IMR-90 (cell line): Measurements from ENCODE around the gene SOX30. TPM values are rescaled to one million over a fixed set of nuclear protein-coding genes. Genes with fewer than 3 reads are reported as not detected.

Experiments used
- ATAC-seq: fragments of 200-7000 bp; cut with Tn5 transposase; 2 replicates; pipeline ENCODE4 v1.9.1; 2020; ENCODE audit warnings: low read depth, mild to moderate bottlenecking, moderate library complexity
- BruUV-seq: library from RNA; stranded (reverse); fragments of 400-500 nt; replicated peaks from 2 replicates; lab custom pipeline; 2021; lab: Mats Ljungman, UMichigan
- CTCF ChIA-PET: fragments of 300-600 bp; formaldehyde crosslinking; extraction: SDS; loops from one replicate; lab custom pipeline; 2021; ENCODE audit warnings: antibody characterized with exemption; lab: Yijun Ruan, JAX
- POLR2A ChIA-PET: fragments of 300-600 bp; sonication (Branson Sonifier 250); formaldehyde crosslinking; loops from one replicate; lab custom pipeline; 2022; ENCODE audit warnings: antibody characterized with exemption; ENCODE audit not compliant: unreplicated experiment; lab: Charles Lee
- DNase-seq: peaks from one replicate; pipeline ENCODE4 v3.0.0; 2013
- H2AFZ ChIP-seq: replicated peaks from 2 replicates; pipeline ENCODE3; 2013; ENCODE audit warnings: low read length, mild to moderate bottlenecking; ENCODE audit not compliant: poor library complexity
- H2AK5ac ChIP-seq: 2 replicates; pipeline ENCODE4 v1.6.1; 2013; ENCODE audit warnings: low read depth, low read length, inconsistent platforms
- H2AK9ac ChIP-seq: replicated peaks from 2 replicates; pipeline ENCODE3; 2013; ENCODE audit warnings: mild to moderate bottlenecking, low read depth, low read length, moderate library complexity; ENCODE audit not compliant: poor library complexity
- H2BK120ac ChIP-seq: 2 replicates; pipeline ENCODE4 v1.6.1; 2013; ENCODE audit warnings: low read depth, low read length, inconsistent platforms
- H2BK15ac ChIP-seq: 3 replicates; pipeline ENCODE4 v1.6.1; 2013; ENCODE audit warnings: low read depth, low read length, inconsistent platforms
- H2BK20ac ChIP-seq: 2 replicates; pipeline ENCODE4 v1.6.1; 2013; ENCODE audit warnings: low read depth, mild to moderate bottlenecking, inconsistent platforms, low read length, moderate library complexity
- H2BK5ac ChIP-seq: 2 replicates; pipeline ENCODE4 v1.6.1; 2013; ENCODE audit warnings: mild to moderate bottlenecking, low read depth, low read length, inconsistent platforms; ENCODE audit not compliant: poor library complexity, severe bottlenecking
- H3K14ac ChIP-seq: replicated peaks from 2 replicates; pipeline ENCODE4 v1.6.1; 2013; ENCODE audit warnings: low read depth, low read length, inconsistent platforms
- H3K18ac ChIP-seq: 2 replicates; pipeline ENCODE4 v1.6.1; 2013; ENCODE audit warnings: low read depth, low read length, control low read depth
- H3K23ac ChIP-seq: 2 replicates; pipeline ENCODE4 v1.6.1; 2013; ENCODE audit warnings: low read depth, low read length, inconsistent platforms
- H3K27ac ChIP-seq: 2 replicates; pipeline ENCODE4 v1.5.1; 2013; ENCODE audit warnings: mild to moderate bottlenecking, control low read depth, low read length; ENCODE audit not compliant: insufficient read depth
- H3K27me3 ChIP-seq: 2 replicates; pipeline ENCODE4 v1.6.1; 2013; ENCODE audit warnings: low read length; ENCODE audit not compliant: control insufficient read depth, insufficient read depth
- H3K36me3 ChIP-seq: 2 replicates; pipeline ENCODE4 v1.6.1; 2013; ENCODE audit warnings: low read length, mixed read lengths; ENCODE audit not compliant: control insufficient read depth, insufficient read depth
- H3K4ac ChIP-seq: 2 replicates; pipeline ENCODE4 v1.6.1; 2013; ENCODE audit warnings: low read depth, low read length, inconsistent platforms
- H3K4me1 ChIP-seq: 2 replicates; pipeline ENCODE4 v1.6.1; 2013; ENCODE audit warnings: low read length, mixed read lengths; ENCODE audit not compliant: control insufficient read depth, insufficient read depth
- H3K4me2 ChIP-seq: 2 replicates; pipeline ENCODE4 v1.6.1; 2013; ENCODE audit warnings: low read depth, mild to moderate bottlenecking, control low read depth, low read length, moderate library complexity
- H3K4me3 ChIP-seq: 2 replicates; pipeline ENCODE4 v1.5.1; 2013; ENCODE audit warnings: low read depth, mild to moderate bottlenecking, control low read depth, low read length, moderate library complexity; ENCODE audit not compliant: insufficient read depth
- H3K56ac ChIP-seq: 2 replicates; pipeline ENCODE4 v1.6.1; 2013; ENCODE audit warnings: low read length, inconsistent platforms; ENCODE audit not compliant: insufficient read depth; ENCODE audit errors: extremely low read depth
- H3K79me1 ChIP-seq, 2 experiments: 2 replicates each; pipeline ENCODE4 v1.6.1; 2013; ENCODE audit warnings: low read length in 2 of 2, inconsistent platforms in 1 of 2, low read depth in 1 of 2
- H3K9ac ChIP-seq: 2 replicates; pipeline ENCODE4 v1.6.1; 2013; ENCODE audit warnings: low read depth, low read length, control low read depth
- H3K9me1 ChIP-seq: 2 replicates; pipeline ENCODE4 v1.6.1; 2013; ENCODE audit warnings: low read length, inconsistent platforms; ENCODE audit not compliant: insufficient read depth
- H3K9me3 ChIP-seq: 2 replicates; pipeline ENCODE4 v1.6.1; 2013; ENCODE audit warnings: low read length; ENCODE audit not compliant: control insufficient read depth, insufficient read depth
- H4K20me1 ChIP-seq: 2 replicates; pipeline ENCODE4 v1.6.1; 2013; ENCODE audit warnings: low read length, inconsistent platforms; ENCODE audit not compliant: insufficient read depth
- H4K5ac ChIP-seq: 2 replicates; pipeline ENCODE4 v1.6.1; 2013; ENCODE audit warnings: mild to moderate bottlenecking, low read depth, low read length, control low read depth
- H4K8ac ChIP-seq, 2 experiments: 2 replicates each; pipeline ENCODE4 v1.6.1; 2013; ENCODE audit warnings: low read depth in 2 of 2, low read length in 2 of 2, control low read depth in 1 of 2, inconsistent platforms in 1 of 2
- H4K91ac ChIP-seq: 2 replicates; pipeline ENCODE4 v1.6.1; 2013; ENCODE audit warnings: low read depth, low read length, inconsistent platforms; ENCODE audit not compliant: insufficient read depth
- MAFK ChIP-seq: IDR thresholded peaks from 2 replicates; pipeline ENCODE4 v1.6.1; 2012; ENCODE audit warnings: low read depth, low read length, improper control_type of control experiment
- MAZ ChIP-seq: IDR thresholded peaks from 2 replicates; pipeline ENCODE4 v1.6.1; 2012; ENCODE audit warnings: low read depth, mild to moderate bottlenecking, low read length, improper control_type of control experiment, moderate library complexity, borderline replicate concordance
- POLR2A ChIP-seq: IDR thresholded peaks from 2 replicates; pipeline ENCODE4 v1.6.1; 2012; ENCODE audit warnings: mild to moderate bottlenecking, low read depth, low read length
- RAD21 ChIP-seq: IDR thresholded peaks from 2 replicates; pipeline ENCODE4 v1.6.1; 2012; ENCODE audit warnings: low read length, improper control_type of control experiment
- RCOR1 ChIP-seq: IDR thresholded peaks from 2 replicates; pipeline ENCODE4 v1.6.1; 2012; ENCODE audit warnings: mild to moderate bottlenecking, low read length, improper control_type of control experiment; ENCODE audit not compliant: insufficient replicate concordance
- RFX5 ChIP-seq: IDR thresholded peaks from 2 replicates; pipeline ENCODE4 v1.8.0; 2012; ENCODE audit warnings: low read depth, mild to moderate bottlenecking, low read length, moderate library complexity
- SMC3 ChIP-seq: fragments of 150-350 bp; IDR thresholded peaks from 2 replicates; pipeline ENCODE4 v1.6.1; 2016; ENCODE audit warnings: low read depth, mild to moderate bottlenecking, antibody characterized with exemption, low read length, moderate library complexity
- WGBS, 2 experiments: methylation state at CpG; one replicate each; pipeline versions ENCODE4 v1.1.5 to v1.1.7; 2013; ENCODE audit warnings: missing lambda C conversion rate in 2 of 2; ENCODE audit not compliant: insufficient read length in 1 of 2; ENCODE audit errors: extremely low coverage in 2 of 2; 5-methylcytosine and 5-hydroxymethylcytosine counted together
- dilution Hi-C: fragments of 300-500 bp; cut with HindIII; formaldehyde crosslinking; loops from one replicate; pipeline ENCODE4 v1.14.3; 2018; ENCODE audit warnings: low sequenced_read_pairs; ENCODE audit not compliant: unreplicated experiment
- in situ Hi-C: fragments of 300-500 bp; cut with MboI; formaldehyde crosslinking; loops from 3 replicates; pipeline ENCODE4 v1.14.3; 2019; ENCODE audit warnings: low sequenced_read_pairs, inconsistent platforms, mixed read lengths
- intact Hi-C: fragments of 100-400 bp; cut with micrococcal nuclease; formaldehyde crosslinking; loops from 2 replicates; pipeline ENCODE4 v1.10.0; 2022
- polyA plus RNA-seq, 3 experiments: library from polyadenylated mRNA; depleted of rRNA; stranded (reverse); fragments of >200 nt; gene quantifications; 2 replicates each; pipeline ENCODE4 v1.2.3, GENCODE V29; 2012; ENCODE audit warnings: low replicate concordance in 1 of 3
- total RNA-seq: library from RNA; depleted of rRNA; stranded (reverse); fragments of >200 nt; gene quantifications from 2 replicates; pipeline ENCODE4 v1.2.3, GENCODE V29; 2012
- TF ChIP-seq, protein P1 (sequence below): fragments of 150-350 bp; IDR thresholded peaks from 2 replicates; pipeline ENCODE4 v1.6.1; 2016; ENCODE audit warnings: low read depth, mild to moderate bottlenecking, low read length, moderate library complexity, borderline replicate concordance
- TF ChIP-seq, protein P2 (sequence below): conservative IDR thresholded peaks from 2 replicates; pipeline ENCODE4 v1.5.1; 2012; ENCODE audit warnings: mild to moderate bottlenecking, low read depth, low read length, improper control_type of control experiment
- TF ChIP-seq, protein P3 (sequence below): fragments of 150-350 bp; IDR thresholded peaks from 2 replicates; pipeline ENCODE4 v1.6.1; 2017; ENCODE audit warnings: mild to moderate bottlenecking, antibody characterized with exemption, low read length, low read depth

SOX30 gene
- total and polyA plus RNA-seq, 2 of the 4 experiments (the other 2 are of a cell fraction), result not detected

DNA sequence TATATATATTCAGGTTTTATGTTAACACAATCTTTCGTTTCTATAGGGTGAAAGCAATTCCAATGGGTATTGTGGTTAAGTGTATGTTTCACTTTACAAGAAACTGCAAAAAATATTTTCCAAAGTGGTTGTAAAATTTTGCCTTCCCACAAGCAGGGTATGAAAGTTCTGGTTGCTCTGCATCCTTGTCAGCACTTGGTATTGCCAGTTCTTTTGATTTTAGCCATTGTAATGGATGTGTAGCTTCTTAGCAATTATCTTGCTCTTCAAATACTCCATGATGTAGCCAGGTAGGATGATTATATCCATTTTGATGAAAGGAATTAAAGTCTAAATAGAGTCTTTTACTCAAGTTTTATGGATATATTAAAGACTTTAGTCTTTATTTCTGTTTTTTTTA lies 67.6 kb downstream of the SOX30 start:
- in situ Hi-C loops, result no loop called here
- no peaks in the 10 kb centered on the region; the same call in 1 of the 2 replicates for H3K4me1 ChIP-seq
- ATAC-seq (no peak), DNase-seq (no peak)
- H3K4me2 ChIP-seq, result no peak overlapping the region
- no peak overlapping the region for H3K9ac ChIP-seq
- no peak overlapping the region for H2BK120ac ChIP-seq
- 0 out of 2 replicates have a peak, but pooled peaks cover 6% of the 10 kb centered on the region for H3K9me1 ChIP-seq
- no peak overlapping the region for H3K14ac ChIP-seq
- POLR2A ChIA-PET, result no interaction called here
- H2BK15ac ChIP-seq, result no peak overlapping the region
- H3K56ac ChIP-seq, result no peak overlapping the region
- no peaks in the 10 kb centered on the region for H3K27me3 ChIP-seq
- H2BK20ac ChIP-seq, result no peak overlapping the region
- no peak overlapping the region for H3K18ac ChIP-seq
- H3K27ac ChIP-seq, result no peak overlapping the region
- intact Hi-C loops, result no loop called here
- no peak overlapping the region for H4K5ac ChIP-seq
- no peaks in the 10 kb centered on the region for H3K36me3 ChIP-seq
- no peak overlapping the region for H3K4me3 ChIP-seq
- no peaks in the 10 kb centered on the region for H3K9me3 ChIP-seq
- H3K4ac ChIP-seq, result no peak overlapping the region
- H3K79me1 ChIP-seq, result no peaks in the 10 kb centered on the region
- dilution Hi-C loops, result no loop called here
- no CpG with 5 or more reads among the region's 1 CpG for WGBS, 2 experiments
- no peak overlapping the region for H4K8ac ChIP-seq
- no peak overlapping the region for H4K91ac ChIP-seq
- H2AK9ac ChIP-seq, result no peak overlapping the region
- no peak overlapping the region for H2AFZ ChIP-seq
- no peak overlapping the region for H2AK5ac ChIP-seq
- no TSS peak for BruUV-seq
- TF ChIP-seq, protein P1, sequence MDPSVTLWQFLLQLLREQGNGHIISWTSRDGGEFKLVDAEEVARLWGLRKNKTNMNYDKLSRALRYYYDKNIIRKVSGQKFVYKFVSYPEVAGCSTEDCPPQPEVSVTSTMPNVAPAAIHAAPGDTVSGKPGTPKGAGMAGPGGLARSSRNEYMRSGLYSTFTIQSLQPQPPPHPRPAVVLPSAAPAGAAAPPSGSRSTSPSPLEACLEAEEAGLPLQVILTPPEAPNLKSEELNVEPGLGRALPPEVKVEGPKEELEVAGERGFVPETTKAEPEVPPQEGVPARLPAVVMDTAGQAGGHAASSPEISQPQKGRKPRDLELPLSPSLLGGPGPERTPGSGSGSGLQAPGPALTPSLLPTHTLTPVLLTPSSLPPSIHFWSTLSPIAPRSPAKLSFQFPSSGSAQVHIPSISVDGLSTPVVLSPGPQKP, result no peak
- TF ChIP-seq, protein P2, sequence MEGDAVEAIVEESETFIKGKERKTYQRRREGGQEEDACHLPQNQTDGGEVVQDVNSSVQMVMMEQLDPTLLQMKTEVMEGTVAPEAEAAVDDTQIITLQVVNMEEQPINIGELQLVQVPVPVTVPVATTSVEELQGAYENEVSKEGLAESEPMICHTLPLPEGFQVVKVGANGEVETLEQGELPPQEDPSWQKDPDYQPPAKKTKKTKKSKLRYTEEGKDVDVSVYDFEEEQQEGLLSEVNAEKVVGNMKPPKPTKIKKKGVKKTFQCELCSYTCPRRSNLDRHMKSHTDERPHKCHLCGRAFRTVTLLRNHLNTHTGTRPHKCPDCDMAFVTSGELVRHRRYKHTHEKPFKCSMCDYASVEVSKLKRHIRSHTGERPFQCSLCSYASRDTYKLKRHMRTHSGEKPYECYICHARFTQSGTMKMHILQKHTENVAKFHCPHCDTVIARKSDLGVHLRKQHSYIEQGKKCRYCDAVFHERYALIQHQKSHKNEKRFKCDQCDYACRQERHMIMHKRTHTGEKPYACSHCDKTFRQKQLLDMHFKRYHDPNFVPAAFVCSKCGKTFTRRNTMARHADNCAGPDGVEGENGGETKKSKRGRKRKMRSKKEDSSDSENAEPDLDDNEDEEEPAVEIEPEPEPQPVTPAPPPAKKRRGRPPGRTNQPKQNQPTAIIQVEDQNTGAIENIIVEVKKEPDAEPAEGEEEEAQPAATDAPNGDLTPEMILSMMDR, result no peak
- TF ChIP-seq, protein P3, sequence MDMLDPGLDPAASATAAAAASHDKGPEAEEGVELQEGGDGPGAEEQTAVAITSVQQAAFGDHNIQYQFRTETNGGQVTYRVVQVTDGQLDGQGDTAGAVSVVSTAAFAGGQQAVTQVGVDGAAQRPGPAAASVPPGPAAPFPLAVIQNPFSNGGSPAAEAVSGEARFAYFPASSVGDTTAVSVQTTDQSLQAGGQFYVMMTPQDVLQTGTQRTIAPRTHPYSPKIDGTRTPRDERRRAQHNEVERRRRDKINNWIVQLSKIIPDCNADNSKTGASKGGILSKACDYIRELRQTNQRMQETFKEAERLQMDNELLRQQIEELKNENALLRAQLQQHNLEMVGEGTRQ, result no peak
- no peak for TF ChIP-seq MAZ
- TF ChIP-seq RAD21, result no peak
- no peak for TF ChIP-seq RFX5
- no peak for TF ChIP-seq POLR2A
- no peak for TF ChIP-seq MAFK
- TF ChIP-seq RCOR1, result no peak
- TF ChIP-seq SMC3, result no peak
- no peak overlapping the region for H2BK5ac ChIP-seq
- no peaks in the 10 kb centered on the region for H4K20me1 ChIP-seq
- CTCF ChIA-PET, result interaction anchor here (0.5 kb wide), 1 partner anchor 199 kb away, joined by 3 read pairs; no protein-coding TSS in a partner anchor
- no peak overlapping the region for H3K23ac ChIP-seq
